Panc1 (cell line): Measurements from ENCODE around the gene ZNF678. TPM values are rescaled to one million over a fixed set of nuclear protein-coding genes. Genes with fewer than 3 reads are reported as not detected.

Experiments
- ATAC-seq: fragments of 200-7000 bp; cut with Tn5 transposase; 2 replicates; pipeline ENCODE4 v1.9.1; 2020; ENCODE audit warnings: mild to moderate bottlenecking, moderate library complexity
- BruUV-seq: library from RNA; stranded (reverse); fragments of 400-500 nt; replicated peaks from 2 replicates; lab custom pipeline; 2021; lab: Mats Ljungman, UMichigan
- CTCF ChIA-PET: fragments of 300-600 bp; sonication (Branson Sonifier 250); formaldehyde crosslinking; loops from one replicate; lab custom pipeline; 2022; ENCODE audit warnings: antibody characterized with exemption; lab: Charles Lee
- POLR2A ChIA-PET: fragments of 300-600 bp; sonication (Branson Sonifier 250); formaldehyde crosslinking; loops from one replicate; lab custom pipeline; 2022; ENCODE audit warnings: antibody characterized with exemption; lab: Charles Lee
- DNase-seq: peaks from one replicate; pipeline ENCODE4 v3.0.0-alpha.2; 2010; ENCODE audit warnings: low read depth, low spot score
- H3K27ac ChIP-seq: 2 replicates; pipeline ENCODE4 v1.5.1; 2011; ENCODE audit warnings: mild to moderate bottlenecking, low read length, inconsistent platforms
- H3K27me3 ChIP-seq: fragments of 200-500 bp; sonication (Bioruptor generic); 2 replicates; pipeline ENCODE4 v1.6.0; 2014; ENCODE audit warnings: low read length, inconsistent platforms; ENCODE audit not compliant: control insufficient read depth, insufficient read depth
- H3K36me3 ChIP-seq: fragments of 200-500 bp; sonication (Bioruptor generic); 2 replicates; pipeline ENCODE4 v1.5.1; 2014; ENCODE audit warnings: inconsistent platforms, mild to moderate bottlenecking, low read length, moderate library complexity; ENCODE audit not compliant: control insufficient read depth, insufficient read depth
- H3K4me1 ChIP-seq: 2 replicates; pipeline ENCODE4 v1.5.1; 2011; ENCODE audit warnings: inconsistent platforms, mild to moderate bottlenecking, low read length, moderate library complexity; ENCODE audit not compliant: control insufficient read depth, insufficient read depth
- H3K4me3 ChIP-seq, 2 experiments: 2 replicates each; pipeline ENCODE4 v1.5.1; 2011 to 2012; ENCODE audit warnings: low read depth in 2 of 2, low read length in 2 of 2, mild to moderate bottlenecking in 2 of 2, inconsistent platforms in 1 of 2, moderate library complexity in 1 of 2
- H3K9me3 ChIP-seq: fragments of 200-500 bp; sonication (Bioruptor generic); 2 replicates; pipeline ENCODE4 v1.5.1; 2014; ENCODE audit warnings: low read depth, mild to moderate bottlenecking, inconsistent platforms, low read length, moderate library complexity; ENCODE audit not compliant: control insufficient read depth, insufficient read depth
- POLR2AphosphoS5 ChIP-seq: IDR thresholded peaks from 2 replicates; pipeline ENCODE4 v1.6.1; 2012; ENCODE audit warnings: mild to moderate bottlenecking, low read depth, low read length, moderate library complexity
- SIN3A ChIP-seq: IDR thresholded peaks from 2 replicates; pipeline ENCODE4 v1.6.1; 2012; ENCODE audit warnings: low read depth, mild to moderate bottlenecking, low read length, moderate library complexity, borderline replicate concordance; ENCODE audit not compliant: insufficient read depth
- TCF7L2 ChIP-seq: IDR thresholded peaks from 2 replicates; pipeline ENCODE4 v1.6.1; 2011; ENCODE audit warnings: mild to moderate bottlenecking, low read depth, low read length, inconsistent platforms
- in situ Hi-C: cut with HindIII; loops from 2 replicates; pipeline ENCODE4 v1.10.0; 2016; ENCODE audit warnings: low sequenced_read_pairs, low pct_unique_long_range_greater_than_20kb
- intact Hi-C: fragments of 100-400 bp; cut with micrococcal nuclease; formaldehyde crosslinking; loops from one replicate; pipeline ENCODE4 v1.10.0; 2022; ENCODE audit not compliant: unreplicated experiment
- total RNA-seq: library from RNA; stranded (reverse); gene quantifications from one replicate; pipeline ENCODE4 v1.2.1, GENCODE V29; 2021; ENCODE audit not compliant: unreplicated experiment
- TF ChIP-seq, protein P1 (sequence below), 2 experiments: IDR thresholded peaks; 2 replicates each; pipeline ENCODE4 v1.6.1; 2011 to 2012; ENCODE audit warnings: low read depth in 2 of 2, control low read depth in 1 of 2, low read length in 1 of 2, mild to moderate bottlenecking in 1 of 2, moderate library complexity in 1 of 2; ENCODE audit not compliant: insufficient read depth in 1 of 2
- TF ChIP-seq, protein P2 (sequence below): fragments of 450-650 bp; IDR thresholded peaks from 2 replicates; pipeline ENCODE4 v1.5.1; 2017; ENCODE audit warnings: mild to moderate bottlenecking

ZNF678 gene
- total RNA-seq, 1 experiment from 2014 or later = 8.0 TPM

DNA sequence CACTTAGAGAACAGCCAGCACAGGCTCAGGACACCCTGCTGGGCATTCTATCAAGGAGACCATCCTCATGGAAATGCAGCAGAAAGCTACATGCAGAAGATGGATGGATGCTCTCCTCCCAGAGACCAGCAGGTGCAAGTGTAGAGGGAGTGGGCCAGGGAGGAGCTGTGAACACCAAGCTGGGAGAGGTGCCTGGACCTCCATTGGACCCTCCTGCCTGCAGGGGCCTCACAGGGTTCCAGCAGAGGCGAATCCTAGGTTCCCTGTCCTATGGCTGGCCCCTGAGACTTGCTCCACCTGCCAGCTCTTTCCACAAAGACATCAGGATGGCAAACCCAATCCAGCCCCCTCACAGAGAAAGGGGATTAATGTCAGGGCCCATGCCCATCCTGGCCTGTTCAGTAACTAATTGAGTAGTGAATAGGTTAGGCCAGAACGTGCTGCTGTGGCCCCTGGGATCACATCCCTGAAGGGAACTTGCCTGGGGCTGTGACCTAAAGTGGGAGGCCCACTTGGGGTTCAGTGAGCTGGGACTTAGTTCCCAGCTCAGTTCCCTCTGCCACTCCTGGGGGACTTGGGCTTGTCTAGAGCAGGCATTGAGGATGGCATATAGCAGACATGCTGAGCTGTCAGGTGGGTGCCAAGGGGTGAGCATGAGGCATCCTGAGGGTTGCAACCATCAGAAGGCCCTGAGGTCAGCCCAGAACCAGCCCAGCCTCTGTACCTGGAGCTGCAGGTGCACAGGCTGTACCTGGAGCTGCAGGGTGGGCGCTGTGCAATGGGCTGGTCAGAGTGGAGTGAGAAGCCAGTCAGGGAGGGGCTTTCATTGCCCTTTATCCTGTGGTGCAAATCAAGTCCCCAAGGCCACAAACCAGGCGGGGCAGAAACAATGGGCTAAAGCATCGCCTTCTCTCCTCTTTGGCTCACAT, 22.9 kb upstream of the ZNF678 start:
- Histone ChIP-seq H3K4me1 (peaks cover 4% of the 10 kb centered on the region), H3K9me3 (peaks cover 14% of the 10 kb centered on the region), H3K4me3 (no peak overlapping the region), H3K36me3 (no peaks in the 10 kb centered on the region), H3K27ac (no peak overlapping the region), H3K27me3 (no peaks in the 10 kb centered on the region)
- in situ Hi-C loops = no loop called here
- no peak for DNase-seq
- POLR2A ChIA-PET = no interaction called here
- CTCF ChIA-PET = no interaction called here
- BruUV-seq = no TSS peak
- ATAC-seq = no peak
- intact Hi-C loops = loop anchor here (10.0 kb wide), 1 partner anchor 56 kb away; no protein-coding TSS in a partner anchor
- TF ChIP-seq TCF7L2 (no peak), POLR2AphosphoS5 (no peak), SIN3A (no peak)
- TF ChIP-seq, protein P1, sequence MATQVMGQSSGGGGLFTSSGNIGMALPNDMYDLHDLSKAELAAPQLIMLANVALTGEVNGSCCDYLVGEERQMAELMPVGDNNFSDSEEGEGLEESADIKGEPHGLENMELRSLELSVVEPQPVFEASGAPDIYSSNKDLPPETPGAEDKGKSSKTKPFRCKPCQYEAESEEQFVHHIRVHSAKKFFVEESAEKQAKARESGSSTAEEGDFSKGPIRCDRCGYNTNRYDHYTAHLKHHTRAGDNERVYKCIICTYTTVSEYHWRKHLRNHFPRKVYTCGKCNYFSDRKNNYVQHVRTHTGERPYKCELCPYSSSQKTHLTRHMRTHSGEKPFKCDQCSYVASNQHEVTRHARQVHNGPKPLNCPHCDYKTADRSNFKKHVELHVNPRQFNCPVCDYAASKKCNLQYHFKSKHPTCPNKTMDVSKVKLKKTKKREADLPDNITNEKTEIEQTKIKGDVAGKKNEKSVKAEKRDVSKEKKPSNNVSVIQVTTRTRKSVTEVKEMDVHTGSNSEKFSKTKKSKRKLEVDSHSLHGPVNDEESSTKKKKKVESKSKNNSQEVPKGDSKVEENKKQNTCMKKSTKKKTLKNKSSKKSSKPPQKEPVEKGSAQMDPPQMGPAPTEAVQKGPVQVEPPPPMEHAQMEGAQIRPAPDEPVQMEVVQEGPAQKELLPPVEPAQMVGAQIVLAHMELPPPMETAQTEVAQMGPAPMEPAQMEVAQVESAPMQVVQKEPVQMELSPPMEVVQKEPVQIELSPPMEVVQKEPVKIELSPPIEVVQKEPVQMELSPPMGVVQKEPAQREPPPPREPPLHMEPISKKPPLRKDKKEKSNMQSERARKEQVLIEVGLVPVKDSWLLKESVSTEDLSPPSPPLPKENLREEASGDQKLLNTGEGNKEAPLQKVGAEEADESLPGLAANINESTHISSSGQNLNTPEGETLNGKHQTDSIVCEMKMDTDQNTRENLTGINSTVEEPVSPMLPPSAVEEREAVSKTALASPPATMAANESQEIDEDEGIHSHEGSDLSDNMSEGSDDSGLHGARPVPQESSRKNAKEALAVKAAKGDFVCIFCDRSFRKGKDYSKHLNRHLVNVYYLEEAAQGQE (IDR thresholded peaks at IDR 0.05; ENCODE audit: insufficient read depth in 1 of 2, low read depth in 2 of 2, low read length in 1 of 2) = no peak
- TF ChIP-seq, protein P2, sequence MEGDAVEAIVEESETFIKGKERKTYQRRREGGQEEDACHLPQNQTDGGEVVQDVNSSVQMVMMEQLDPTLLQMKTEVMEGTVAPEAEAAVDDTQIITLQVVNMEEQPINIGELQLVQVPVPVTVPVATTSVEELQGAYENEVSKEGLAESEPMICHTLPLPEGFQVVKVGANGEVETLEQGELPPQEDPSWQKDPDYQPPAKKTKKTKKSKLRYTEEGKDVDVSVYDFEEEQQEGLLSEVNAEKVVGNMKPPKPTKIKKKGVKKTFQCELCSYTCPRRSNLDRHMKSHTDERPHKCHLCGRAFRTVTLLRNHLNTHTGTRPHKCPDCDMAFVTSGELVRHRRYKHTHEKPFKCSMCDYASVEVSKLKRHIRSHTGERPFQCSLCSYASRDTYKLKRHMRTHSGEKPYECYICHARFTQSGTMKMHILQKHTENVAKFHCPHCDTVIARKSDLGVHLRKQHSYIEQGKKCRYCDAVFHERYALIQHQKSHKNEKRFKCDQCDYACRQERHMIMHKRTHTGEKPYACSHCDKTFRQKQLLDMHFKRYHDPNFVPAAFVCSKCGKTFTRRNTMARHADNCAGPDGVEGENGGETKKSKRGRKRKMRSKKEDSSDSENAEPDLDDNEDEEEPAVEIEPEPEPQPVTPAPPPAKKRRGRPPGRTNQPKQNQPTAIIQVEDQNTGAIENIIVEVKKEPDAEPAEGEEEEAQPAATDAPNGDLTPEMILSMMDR = no peak

DNA sequence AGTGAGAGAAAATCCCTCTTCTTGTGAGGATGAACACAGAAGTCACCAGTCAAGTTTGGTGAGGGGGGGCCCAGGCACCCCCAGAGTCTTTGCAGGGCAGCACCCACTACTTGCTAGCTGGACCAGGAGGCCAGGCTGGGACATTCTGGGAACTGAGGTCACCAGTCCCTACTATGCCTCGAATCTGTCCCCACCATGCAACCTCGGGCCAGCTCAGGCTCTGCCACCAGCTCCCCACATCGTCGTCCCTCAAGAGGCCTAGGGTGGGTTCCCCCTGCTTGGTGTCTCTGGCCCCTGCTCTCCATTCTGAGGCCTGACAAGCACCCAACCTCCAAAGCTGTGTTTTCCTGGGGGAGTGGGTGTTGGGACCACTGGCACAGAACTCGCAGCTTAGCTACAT, 22.2 kb upstream of the ZNF678 start:
- H3K9me3 ChIP-seq = peaks cover 8% of the 10 kb centered on the region
- no peak for DNase-seq
- H3K27ac ChIP-seq = no peak overlapping the region
- peak overlapping the region in 1 of 2 experiments; percentile 60; a peak in 1 of 4 replicates for H3K4me3 ChIP-seq
- TF ChIP-seq, protein P2 = no peak
- TF ChIP-seq POLR2AphosphoS5 = no peak
- TF ChIP-seq TCF7L2 = no peak
- TF ChIP-seq, protein P1 (IDR thresholded peaks at IDR 0.05; ENCODE audit: insufficient read depth in 1 of 2, low read depth in 2 of 2, low read length in 1 of 2) = no peak
- no peak for TF ChIP-seq SIN3A
- H3K36me3 ChIP-seq = no peaks in the 10 kb centered on the region
- in situ Hi-C loops = no loop called here
- peaks cover 4% of the 10 kb centered on the region for H3K4me1 ChIP-seq
- no peak for ATAC-seq
- POLR2A ChIA-PET = interaction anchor here (0.6 kb wide), 1 partner anchor 413 kb away, joined by 4 read pairs; no protein-coding TSS in a partner anchor
- intact Hi-C loops = loop anchor here (10.0 kb wide), 1 partner anchor 56 kb away; no protein-coding TSS in a partner anchor
- CTCF ChIA-PET = no interaction called here
- no TSS peak for BruUV-seq
- H3K27me3 ChIP-seq = no peaks in the 10 kb centered on the region
